ENCODE results near the gene UBL5. TPM values are rescaled to one million over a fixed set of nuclear protein-coding genes. Genes with fewer than 3 reads are reported as not detected.

The UBL5 gene
- total RNA-seq, 6 experiments from 2014 or later: 152 to 303 (median 168) TPM

DNA sequence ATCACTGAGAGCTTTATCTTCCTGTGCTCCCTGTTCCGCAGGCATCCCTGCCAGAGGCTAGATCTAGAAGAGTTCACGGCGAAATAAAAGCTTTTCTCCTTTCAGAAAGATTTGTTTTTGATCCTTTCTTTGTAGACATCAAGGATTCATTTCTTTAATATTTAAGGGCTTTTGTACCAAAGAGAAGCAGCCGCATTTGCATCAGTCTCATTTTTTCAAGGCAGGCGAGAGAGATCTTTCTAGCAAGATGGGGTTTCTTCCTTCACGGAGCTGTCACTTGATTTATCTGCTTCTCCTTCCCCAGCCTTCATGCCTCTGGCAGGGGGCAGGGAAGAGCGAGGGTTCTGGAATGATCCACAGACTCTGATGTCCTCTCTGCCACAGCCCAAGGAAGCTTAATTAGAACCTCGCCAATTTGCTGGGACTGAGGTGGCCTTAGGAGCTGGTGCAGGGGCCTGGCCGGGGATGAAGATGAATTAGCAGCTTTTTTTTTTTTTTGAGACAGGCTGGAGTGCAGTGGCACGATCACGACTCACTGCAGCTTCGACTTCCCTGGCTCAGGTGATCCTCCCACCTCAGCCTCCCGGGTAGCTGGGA, 47.4 kb downstream of the UBL5 start:
- ATAC-seq: no peak
- intact Hi-C loops (cut with DNase I): no loop called here
- 78% methylated on average over 11 of the region's 13 CpGs for WGBS (ENCODE audit: insufficient coverage, low coverage, low lambda C conversion rate, missing lambda C conversion rate)
- no peaks in the 10 kb centered on the region for H3K27me3 ChIP-seq
- no peaks in the 10 kb centered on the region for H3K36me3 ChIP-seq
- no peak for DNase-seq
- no peaks in the 10 kb centered on the region for H3K9me3 ChIP-seq
- no peak overlapping the region for H3K4me3 ChIP-seq
- TF ChIP-seq, protein P1, sequence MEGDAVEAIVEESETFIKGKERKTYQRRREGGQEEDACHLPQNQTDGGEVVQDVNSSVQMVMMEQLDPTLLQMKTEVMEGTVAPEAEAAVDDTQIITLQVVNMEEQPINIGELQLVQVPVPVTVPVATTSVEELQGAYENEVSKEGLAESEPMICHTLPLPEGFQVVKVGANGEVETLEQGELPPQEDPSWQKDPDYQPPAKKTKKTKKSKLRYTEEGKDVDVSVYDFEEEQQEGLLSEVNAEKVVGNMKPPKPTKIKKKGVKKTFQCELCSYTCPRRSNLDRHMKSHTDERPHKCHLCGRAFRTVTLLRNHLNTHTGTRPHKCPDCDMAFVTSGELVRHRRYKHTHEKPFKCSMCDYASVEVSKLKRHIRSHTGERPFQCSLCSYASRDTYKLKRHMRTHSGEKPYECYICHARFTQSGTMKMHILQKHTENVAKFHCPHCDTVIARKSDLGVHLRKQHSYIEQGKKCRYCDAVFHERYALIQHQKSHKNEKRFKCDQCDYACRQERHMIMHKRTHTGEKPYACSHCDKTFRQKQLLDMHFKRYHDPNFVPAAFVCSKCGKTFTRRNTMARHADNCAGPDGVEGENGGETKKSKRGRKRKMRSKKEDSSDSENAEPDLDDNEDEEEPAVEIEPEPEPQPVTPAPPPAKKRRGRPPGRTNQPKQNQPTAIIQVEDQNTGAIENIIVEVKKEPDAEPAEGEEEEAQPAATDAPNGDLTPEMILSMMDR (IDR thresholded peaks at IDR 0.05): no peak
- no peak for TF ChIP-seq POLR2A (IDR thresholded peaks at IDR 0.05)
- H3K27ac ChIP-seq: no peak overlapping the region
- H3K4me1 ChIP-seq: no peaks in the 10 kb centered on the region

- Histone ChIP-seq H3K4me1 (no peaks in the 10 kb centered on the region), H3K27me3 (no peaks in the 10 kb centered on the region), H3K9me3 (no peaks in the 10 kb centered on the region), H3K36me3 (no peaks in the 10 kb centered on the region), H3K27ac (no peak overlapping the region), H3K4me3 (no peak overlapping the region)
- DNase-seq (no peak), ATAC-seq (no peak)
- intact Hi-C loops (cut with DNase I): no loop called here
- 78% methylated on average over 3 of the region's 5 CpGs for WGBS (ENCODE audit: insufficient coverage, low coverage, low lambda C conversion rate, missing lambda C conversion rate)
- TF ChIP-seq, protein P1 (IDR thresholded peaks at IDR 0.05): no peak
- TF ChIP-seq POLR2A (IDR thresholded peaks at IDR 0.05): no peak
Measured at GRCh38 chr19:9875796-9876195, 48.1 kb downstream of the UBL5 start.

- WGBS (ENCODE audit: insufficient coverage, low coverage, low lambda C conversion rate, missing lambda C conversion rate): 90% methylated on average over 9 of the region's 10 CpGs
- DNase-seq: no peak
- no peak for ATAC-seq
- TF ChIP-seq, protein P1 (IDR thresholded peaks at IDR 0.05): no peak
- no peak for TF ChIP-seq POLR2A (IDR thresholded peaks at IDR 0.05)
- Histone ChIP-seq H3K4me3 (no peak overlapping the region), H3K4me1 (no peaks in the 10 kb centered on the region), H3K9me3 (no peaks in the 10 kb centered on the region), H3K27ac (no peak overlapping the region), H3K27me3 (no peaks in the 10 kb centered on the region), H3K36me3 (no peaks in the 10 kb centered on the region)
- intact Hi-C loops (cut with DNase I): no loop called here
Measured at GRCh38 chr19:9877780-9878510, 50.2 kb downstream of the UBL5 start.

GRCh38 chr19:9878511-9879196, 50.9 kb downstream of the UBL5 start:
- ATAC-seq (no peak), DNase-seq (no peak)
- H3K4me1 ChIP-seq: no peaks in the 10 kb centered on the region
- TF ChIP-seq, protein P1 (IDR thresholded peaks at IDR 0.05): no peak
- TF ChIP-seq POLR2A (IDR thresholded peaks at IDR 0.05): no peak
- no peaks in the 10 kb centered on the region for H3K36me3 ChIP-seq
- no peaks in the 10 kb centered on the region for H3K27me3 ChIP-seq
- H3K4me3 ChIP-seq: no peak overlapping the region
- no peaks in the 10 kb centered on the region for H3K9me3 ChIP-seq
- intact Hi-C loops (cut with DNase I): no loop called here
- WGBS (ENCODE audit: insufficient coverage, low coverage, low lambda C conversion rate, missing lambda C conversion rate): 73% methylated on average over 7 of the region's 11 CpGs
- H3K27ac ChIP-seq: no peak overlapping the region

Small RNA genes within 50 kb of the gene (small RNA-seq; reads per million reads assigned to genes)
- 0 reads per million in 2 experiments for gene RF00156

Other genes with a start within 250 kb of the UBL5 start
- gene ZNF121, start 243.4 kb upstream of the UBL5 start, total RNA-seq: 10 to 100 TPM; 11.5 to 15.2 (median 12.4) TPM
- 10 to 100 TPM; 11.4 to 19.4 (median 14.2) TPM for gene ZNF561, start 206.7 kb upstream of the UBL5 start, total RNA-seq
- gene ZNF562, start 152.8 kb upstream of the UBL5 start, total RNA-seq: 10 to 100 TPM; 10.6 to 14.6 (median 11.3) TPM
- 1 to 10 TPM; 2.8 to 4.6 (median 4.0) TPM for gene ZNF846, start 59.2 kb upstream of the UBL5 start, total RNA-seq
- gene FBXL12, start 8.8 kb upstream of the UBL5 start, total RNA-seq: 10 to 100 TPM in 4 of 6 experiments, 1 to 10 TPM in 2; 9.8 to 18.4 (median 10.9) TPM
- 10 to 100 TPM; 19.9 to 54.5 (median 24.8) TPM for gene PIN1, start 7.4 kb downstream of the UBL5 start, total RNA-seq
- gene OLFM2, start 108.6 kb downstream of the UBL5 start, total RNA-seq: 10 to 100 TPM in 5 of 6 experiments, 1 to 10 TPM in 1; 3.8 to 72.5 (median 31.8) TPM
- 10 to 100 TPM in 2 of 6 experiments, 1 to 10 TPM in 4; 3.3 to 20.2 (median 9.4) TPM for gene COL5A3, start 182.6 kb downstream of the UBL5 start, total RNA-seq
- gene RDH8, start 185.6 kb downstream of the UBL5 start, total RNA-seq: not detected

All from right lobe of liver (tissue), 6 donors.